Esophagus muscularis mucosa (tissue), 4 donors: ENCODE measurements around the gene NFRKB. TPM values are rescaled to one million over a fixed set of nuclear protein-coding genes. Genes with fewer than 3 reads are reported as not detected.
"Not testable (repeated sequence)": the region's sequence is repeated elsewhere in the genome, so short reads cannot be mapped to it uniquely, and the experiment has no call there.

Experiments
- DNase-seq: peaks from one replicate; pipeline ENCODE4 v3.0.0-alpha.2; 2017; ENCODE audit errors: extremely low spot score
- H3K27ac ChIP-seq, 4 donors: fragments of 200-600 bp; sonication (generic); replicated peaks in 1 of 4; 1 replicate in 3 of 4; 2 replicates in 1 of 4; pipeline ENCODE4 v1.5.1; 2016 to 2019; ENCODE audit warnings: mild to moderate bottlenecking in 1 of 4
- H3K27me3 ChIP-seq, 4 donors: fragments of 200-600 bp; sonication (generic); one replicate each; pipeline versions ENCODE4 v1.5.1 to v1.6.0; 2016 to 2019
- H3K36me3 ChIP-seq, 4 donors: fragments of 200-600 bp; sonication (generic); one replicate each; pipeline ENCODE4 v1.5.1; 2016 to 2019
- H3K4me1 ChIP-seq, 4 donors: fragments of 200-600 bp; sonication (generic); one replicate each; pipeline ENCODE4 v1.5.1; 2016 to 2019
- H3K4me3 ChIP-seq, 4 donors: fragments of 200-600 bp; sonication (generic); 1 replicate in 2 of 4; 2 replicates in 2 of 4; pipeline ENCODE4 v1.5.1; 2016 to 2019; ENCODE audit warnings: mild to moderate bottlenecking in 4 of 4, moderate library complexity in 1 of 4
- H3K9me3 ChIP-seq, 4 donors: fragments of 200-600 bp; sonication (generic); 1 replicate in 3 of 4; 2 replicates in 1 of 4; pipeline ENCODE4 v1.5.1; 2016 to 2019
- EP300 ChIP-seq: sonication (generic); formaldehyde crosslinking; IDR thresholded peaks from one replicate; pipeline ENCODE4 v1.6.1; 2017; ENCODE audit warnings: antibody characterized with exemption
- POLR2A ChIP-seq: fragments of 450-650 bp; IDR thresholded peaks from one replicate; pipeline ENCODE4 v1.6.1; 2017; ENCODE audit warnings: antibody characterized with exemption, moderate library complexity, mild to moderate bottlenecking, low read depth
- POLR2AphosphoS5 ChIP-seq, 2 donors: sonication (generic); formaldehyde crosslinking; IDR thresholded peaks; one replicate each; pipeline ENCODE4 v1.6.1; 2017; ENCODE audit warnings: antibody characterized with exemption in 2 of 2
- whole genome bisulfite sequencing: methylation state at CpG from one replicate; pipeline ENCODE4 v1.1.5; 2018; 5-methylcytosine and 5-hydroxymethylcytosine counted together
- intact Hi-C: fragments of 100-400 bp; cut with DNase I; formaldehyde crosslinking; loops from one replicate; pipeline ENCODE4 v1.15.1; 2023
- total RNA-seq, 4 donors: library from RNA; depleted of rRNA; stranded (reverse); fragments of >200 nt; gene quantifications; one replicate each; pipeline versions ENCODE4 v1.1.0 to v1.2.1, GENCODE V29; 2016
- TF ChIP-seq, protein P1 (sequence below), 3 experiments: fragments of 200-600 bp in 2 of 3; fragments of 450-650 bp in 1 of 3; sonication (generic) in 2 of 3; IDR thresholded peaks; one replicate each; pipeline ENCODE4 v1.5.1; 2017 to 2019; ENCODE audit warnings: antibody characterized with exemption in 3 of 3, mild to moderate bottlenecking in 2 of 3, moderate library complexity in 1 of 3

The NFRKB gene
- total RNA-seq, 4 donors from 2014 or later, result 15.0 to 33.5 (median 27.5) TPM

DNA sequence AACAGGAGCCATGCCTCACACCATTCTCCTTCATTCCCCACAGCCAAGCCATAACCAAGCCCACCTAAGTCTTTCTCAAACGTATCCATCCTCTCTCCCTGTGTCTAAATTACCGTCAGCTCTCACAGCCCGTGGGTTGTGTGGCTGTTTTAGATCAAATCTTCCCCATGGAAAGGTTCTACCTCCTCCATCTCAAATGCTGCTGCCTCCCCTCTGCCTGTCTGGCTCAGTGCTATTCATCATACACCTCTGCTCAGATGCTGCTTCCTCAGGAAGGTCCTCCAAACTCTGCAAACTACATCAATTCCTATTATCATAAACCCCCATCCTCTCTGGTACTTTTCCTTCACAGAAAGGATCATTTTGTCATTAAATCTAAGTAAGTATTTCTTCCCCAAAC, 15.1 kb downstream of the NFRKB start:
- DNase-seq, result no peak
- H3K27me3 ChIP-seq, result no peaks in the 10 kb centered on the region
- intact Hi-C loops, result no loop called here
- no peaks in the 10 kb centered on the region for H3K9me3 ChIP-seq
- TF ChIP-seq, protein P1, sequence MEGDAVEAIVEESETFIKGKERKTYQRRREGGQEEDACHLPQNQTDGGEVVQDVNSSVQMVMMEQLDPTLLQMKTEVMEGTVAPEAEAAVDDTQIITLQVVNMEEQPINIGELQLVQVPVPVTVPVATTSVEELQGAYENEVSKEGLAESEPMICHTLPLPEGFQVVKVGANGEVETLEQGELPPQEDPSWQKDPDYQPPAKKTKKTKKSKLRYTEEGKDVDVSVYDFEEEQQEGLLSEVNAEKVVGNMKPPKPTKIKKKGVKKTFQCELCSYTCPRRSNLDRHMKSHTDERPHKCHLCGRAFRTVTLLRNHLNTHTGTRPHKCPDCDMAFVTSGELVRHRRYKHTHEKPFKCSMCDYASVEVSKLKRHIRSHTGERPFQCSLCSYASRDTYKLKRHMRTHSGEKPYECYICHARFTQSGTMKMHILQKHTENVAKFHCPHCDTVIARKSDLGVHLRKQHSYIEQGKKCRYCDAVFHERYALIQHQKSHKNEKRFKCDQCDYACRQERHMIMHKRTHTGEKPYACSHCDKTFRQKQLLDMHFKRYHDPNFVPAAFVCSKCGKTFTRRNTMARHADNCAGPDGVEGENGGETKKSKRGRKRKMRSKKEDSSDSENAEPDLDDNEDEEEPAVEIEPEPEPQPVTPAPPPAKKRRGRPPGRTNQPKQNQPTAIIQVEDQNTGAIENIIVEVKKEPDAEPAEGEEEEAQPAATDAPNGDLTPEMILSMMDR (IDR thresholded peaks at IDR 0.05), result no peak
- TF ChIP-seq POLR2A (no peak), POLR2AphosphoS5 (IDR thresholded peaks at IDR 0.05) (no peak), EP300 (no peak)
- H3K36me3 ChIP-seq, result peaks cover 86 to 100% (median 100%) of the 10 kb centered on the region in 4 donors
- H3K4me3 ChIP-seq, result no peak overlapping the region
- 96% methylated on average over 3 of the region's 3 CpGs for WGBS
- H3K27ac ChIP-seq, result no peak overlapping the region
- no peaks in the 10 kb centered on the region for H3K4me1 ChIP-seq

DNA sequence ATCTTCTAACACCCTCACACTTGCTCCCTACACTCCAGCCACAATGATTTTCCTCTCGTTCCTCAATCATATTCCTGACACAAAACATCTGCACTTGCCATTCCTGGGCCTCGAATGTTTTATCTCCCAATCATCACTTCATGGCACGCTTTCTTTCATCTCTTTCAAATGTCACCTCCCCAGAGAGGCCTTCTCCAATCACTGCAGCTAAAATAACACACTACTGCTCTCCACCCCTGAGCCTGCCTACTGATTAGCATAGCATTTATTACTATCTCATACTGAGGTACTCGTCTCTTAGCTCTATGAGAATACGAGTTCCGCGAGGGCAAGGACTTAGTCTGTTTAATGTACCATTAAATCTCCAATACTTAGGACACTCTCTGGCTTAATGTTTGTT, 23.5 kb downstream of the NFRKB start:
- no peaks in the 10 kb centered on the region for H3K4me1 ChIP-seq
- TF ChIP-seq EP300 (no peak), POLR2A (no peak), POLR2AphosphoS5 (IDR thresholded peaks at IDR 0.05) (no peak)
- TF ChIP-seq, protein P1 (IDR thresholded peaks at IDR 0.05), result no peak
- no peaks in the 10 kb centered on the region for H3K9me3 ChIP-seq
- 80% methylated on average over 7 of the region's 7 CpGs for WGBS
- no peak overlapping the region for H3K4me3 ChIP-seq
- H3K27me3 ChIP-seq, result no peaks in the 10 kb centered on the region
- intact Hi-C loops, result no loop called here
- DNase-seq, result no peak
- H3K27ac ChIP-seq, result no peak overlapping the region
- peaks cover 83 to 100% (median 96%) of the 10 kb centered on the region in 4 donors for H3K36me3 ChIP-seq

DNA sequence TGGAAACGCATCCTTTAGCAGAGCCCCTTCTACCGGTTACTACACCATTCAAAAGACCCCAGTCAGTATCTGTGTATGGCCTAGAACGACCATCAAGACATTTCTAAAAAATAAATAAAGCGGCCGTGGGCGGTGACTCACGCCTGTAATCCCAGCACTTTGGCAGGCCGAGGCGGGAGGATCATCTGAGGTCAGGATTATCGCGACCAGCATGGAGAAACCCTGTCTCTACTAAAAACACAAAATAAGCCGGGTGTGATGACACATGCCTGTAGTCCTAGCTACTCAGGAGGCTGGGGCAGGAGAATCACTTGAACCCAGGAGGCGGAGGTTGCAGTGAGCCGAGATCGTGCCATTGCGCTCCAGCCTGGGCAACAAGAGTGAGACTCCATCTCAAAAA, 26.8 kb downstream of the NFRKB start:
- H3K4me3 ChIP-seq, H3K4me1 ChIP-seq, H3K9me3 ChIP-seq, H3K27me3 ChIP-seq, intact Hi-C loops, H3K27ac ChIP-seq, DNase-seq: not testable (repeated sequence)
- H3K36me3 ChIP-seq, result peaks cover 81 to 100% (median 95%) of the 10 kb centered on the region in 4 donors
- 90% methylated on average over 16 of the region's 16 CpGs for WGBS

DNA sequence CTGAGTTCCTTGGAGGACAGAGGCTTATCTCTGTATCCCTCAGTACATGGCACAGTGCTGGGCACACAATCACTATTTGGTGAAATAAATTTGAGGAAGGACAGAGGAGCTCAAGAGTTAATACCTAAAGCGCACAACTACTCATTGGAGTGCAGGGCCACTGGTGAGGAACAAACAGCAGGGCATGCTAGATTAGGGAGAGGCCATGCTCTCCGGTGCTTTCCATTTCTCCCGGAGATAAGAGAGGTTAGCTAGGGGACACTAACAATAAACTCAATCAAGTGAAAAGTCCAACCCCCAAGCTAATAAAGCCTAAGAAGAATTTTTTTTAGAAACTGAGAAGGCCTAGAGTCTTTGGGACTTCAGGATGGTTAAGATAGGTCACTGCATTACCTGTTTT, 29.1 kb downstream of the NFRKB start:
- H3K4me3 ChIP-seq, result no peak overlapping the region
- WGBS, result 89% methylated on average over 3 of the region's 3 CpGs
- H3K27ac ChIP-seq, result no peak overlapping the region
- H3K4me1 ChIP-seq, result peaks cover 10 to 12% (median 12%) of the 10 kb centered on the region in 4 donors
- H3K27me3 ChIP-seq, result no peaks in the 10 kb centered on the region
- H3K9me3 ChIP-seq, result no peaks in the 10 kb centered on the region
- TF ChIP-seq POLR2A (no peak), POLR2AphosphoS5 (IDR thresholded peaks at IDR 0.05) (no peak), EP300 (no peak)
- TF ChIP-seq, protein P1 (IDR thresholded peaks at IDR 0.05), result no peak
- intact Hi-C loops, result no loop called here
- no peak for DNase-seq
- H3K36me3 ChIP-seq, result peaks cover 65 to 84% (median 79%) of the 10 kb centered on the region in 4 donors

DNA sequence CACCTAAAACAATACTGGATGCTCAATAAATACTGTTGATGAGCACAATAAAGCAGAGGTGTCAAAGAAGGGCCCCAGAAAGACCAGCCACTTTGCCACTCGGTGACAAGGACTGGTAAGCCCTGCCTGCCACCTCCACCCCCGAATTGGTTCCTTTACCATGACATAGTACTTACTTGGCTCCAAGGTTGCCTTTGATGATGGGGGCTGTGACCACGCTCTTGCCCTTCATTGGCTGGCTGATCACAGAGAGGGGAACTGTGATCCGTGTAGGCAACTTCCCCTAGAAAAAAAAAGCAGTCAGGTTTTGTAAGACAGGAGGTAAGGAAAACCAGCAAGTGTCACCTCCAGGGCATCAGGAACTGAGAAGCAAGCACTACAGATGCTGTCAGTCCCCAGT, 29.7 kb downstream of the NFRKB start:
- intact Hi-C loops, result no loop called here
- 78% methylated on average over 4 of the region's 4 CpGs for WGBS
- Histone ChIP-seq H3K4me3 (no peak overlapping the region), H3K27ac (no peak overlapping the region), H3K27me3 (no peaks in the 10 kb centered on the region), H3K4me1 (peaks cover 11 to 14% (median 13%) of the 10 kb centered on the region in 4 donors), H3K36me3 (peaks cover 59 to 79% (median 75%) of the 10 kb centered on the region in 4 donors), H3K9me3 (no peaks in the 10 kb centered on the region)
- TF ChIP-seq, protein P1 (IDR thresholded peaks at IDR 0.05), result no peak
- no peak for TF ChIP-seq POLR2AphosphoS5 (IDR thresholded peaks at IDR 0.05)
- TF ChIP-seq EP300, result no peak
- no peak for TF ChIP-seq POLR2A
- no peak for DNase-seq
